Colonic mucosa (tissue), 4 donors: ENCODE data around the gene FURIN. TPM values are rescaled to one million over a fixed set of nuclear protein-coding genes. Genes with fewer than 3 reads are reported as not detected.

Experiments
- DNase-seq: peaks from one replicate; pipeline ENCODE4 v3.0.0-alpha.2; 2020
- H3K27ac ChIP-seq: fragments of 200-600 bp; one replicate; pipeline ENCODE4 v1.8.0; 2021
- H3K27me3 ChIP-seq: fragments of 200-600 bp; one replicate; pipeline ENCODE4 v1.8.0; 2021
- H3K36me3 ChIP-seq: fragments of 200-600 bp; one replicate; pipeline ENCODE4 v1.8.0; 2021
- H3K4me1 ChIP-seq: fragments of 200-600 bp; one replicate; pipeline ENCODE4 v1.8.0; 2021; ENCODE audit warnings: mild to moderate bottlenecking
- H3K4me3 ChIP-seq: fragments of 200-600 bp; one replicate; pipeline ENCODE4 v1.8.0; 2021
- H3K9ac ChIP-seq, 2 donors: one replicate each; pipeline ENCODE4 v1.7.0; 2013; ENCODE audit warnings: control low read depth in 2 of 2, low read depth in 2 of 2, low read length in 2 of 2
- H3K9me3 ChIP-seq: fragments of 200-600 bp; one replicate; pipeline ENCODE4 v1.8.0; 2021
- CTCF ChIP-seq: fragments of 200-600 bp; IDR thresholded peaks from one replicate; pipeline ENCODE4 v1.8.0; 2022; ENCODE audit warnings: antibody characterized with exemption, mild to moderate bottlenecking
- intact Hi-C: fragments of 100-400 bp; cut with DNase I; formaldehyde crosslinking; loops from one replicate; pipeline ENCODE4 v1.14.1; 2022
- total RNA-seq, 2 donors: library from RNA; stranded (reverse); fragmentation: NEBNext Ultra II Directional in 1 of 2; extraction: Animal tissue kit (Norgen Biotek cat#: 25700) in 1 of 2; gene quantifications; one replicate each; pipeline ENCODE4 v1.2.1, GENCODE V29; 2021
- donor health status: healthy.
- donor health status: DM: no; HTN: no; CAD: no.
- donor health status: DM: no; HTN: no; CAD: no.

Gene FURIN
- total RNA-seq, 2 donors from 2014 or later = 72.3 to 82.5 TPM

GRCh38 chr15:90881978-90882721 is 13.8 kb downstream of the FURIN start:
- DNase-seq = no peak
- Histone ChIP-seq H3K27me3 (no peaks in the 10 kb centered on the region), H3K4me1 (peaks cover 5% of the 10 kb centered on the region), H3K9me3 (no peaks in the 10 kb centered on the region), H3K36me3 (peaks cover 13% of the 10 kb centered on the region), H3K4me3 (no peak overlapping the region), H3K9ac (no peak overlapping the region), H3K27ac (no peak overlapping the region)
- no peak for TF ChIP-seq CTCF
- intact Hi-C loops = no loop called here

GRCh38 chr15:90882781-90883525 is 14.6 kb downstream of the FURIN start:
- H3K4me1 ChIP-seq = peaks cover 5% of the 10 kb centered on the region
- intact Hi-C loops = no loop called here
- H3K27me3 ChIP-seq = no peaks in the 10 kb centered on the region
- no peak overlapping the region for H3K4me3 ChIP-seq
- H3K36me3 ChIP-seq = peaks cover 5% of the 10 kb centered on the region
- TF ChIP-seq CTCF = no peak
- H3K9ac ChIP-seq = peak overlapping the region in 1 of 2 donors; percentile 80
- DNase-seq = no peak
- peak overlapping the region; percentile 89 for H3K27ac ChIP-seq
- H3K9me3 ChIP-seq = no peaks in the 10 kb centered on the region

- peak overlapping the region; percentile 80 to 85 for H3K9ac ChIP-seq
- peak overlapping the region; percentile 89 for H3K27ac ChIP-seq
- intact Hi-C loops = no loop called here
- H3K9me3 ChIP-seq = no peaks in the 10 kb centered on the region
- no peaks in the 10 kb centered on the region for H3K36me3 ChIP-seq
- no peak for TF ChIP-seq CTCF
- no peak for DNase-seq
- peak overlapping the region; percentile 47 for H3K4me3 ChIP-seq
- peaks cover 5% of the 10 kb centered on the region for H3K4me1 ChIP-seq
- H3K27me3 ChIP-seq = no peaks in the 10 kb centered on the region
Measured at GRCh38 chr15:90883526-90883975, 15.2 kb downstream of the FURIN start.

- H3K4me3 ChIP-seq = peak within 1 kb of the TSS; percentile 47
- intact Hi-C loops = no loop called here
Measured at GRCh38 chr15:90883976-90884718, 15.8 kb downstream of the FURIN start, which contains the start of gene FES. TSS of gene FES (plus strand) at chr15:90884504. CDS start at chr15:90885046, 542 bp downstream.

More at GRCh38 chr15:90883976-90884718, 15.8 kb downstream of the FURIN start, which contains the start of gene FES:
- peak; percentile 57 for DNase-seq
- H3K4me1 ChIP-seq = peaks cover 5% of the 10 kb centered on the region
- H3K27me3 ChIP-seq = no peaks in the 10 kb centered on the region
- peak within 1 kb of the TSS; percentile 80 to 85 for H3K9ac ChIP-seq
- H3K36me3 ChIP-seq = no peaks in the 10 kb centered on the region
- TF ChIP-seq CTCF = no peak
- H3K9me3 ChIP-seq = no peaks in the 10 kb centered on the region
- peak within 1 kb of the TSS; percentile 89 for H3K27ac ChIP-seq
